ENCODE measurements around the gene GSTM4. TPM values are rescaled to one million over a fixed set of nuclear protein-coding genes. Genes with fewer than 3 reads are reported as not detected.

Gene GSTM4
- polyA plus RNA-seq, 2 of the 4 experiments (the other 2 are of a cell fraction) = 13.0 to 17.2 TPM

GRCh38 chr1:109641078-109641740 lies 14.7 kb upstream of the GSTM4 start:
- FAIRE-seq (no peak), ATAC-seq (no peak), DNase-seq (ENCODE audit: low read depth in 1 of 2, low spot score in 1 of 2) (no peak)
- Histone ChIP-seq H3K4me2 (no peak overlapping the region), H3K9me3 (no peaks in the 10 kb centered on the region), H3K4me1 (peaks cover 16% of the 10 kb centered on the region), H3K27ac (no peak overlapping the region), H3K4me3 (no peak overlapping the region)
- WGBS (ENCODE audit: missing lambda C conversion rate) = 83% methylated on average over 1 of the region's 2 CpGs
- POLR2A ChIA-PET = interaction anchor here (1.1 to 2.2 kb wide), 3 partner anchors 93 to 135 kb away, joined by 3 to 20 read pairs (median 4); partner anchors contain the start of gene GNAI3
- TF ChIP-seq POLR2AphosphoS2 (conservative IDR thresholded peaks at IDR 0.05; ENCODE audit: low read length) (no peak), ATOH8 (CRISPR knock-in tag; IDR thresholded peaks at IDR 0.05; ENCODE audit: low read depth) (no peak), CBX2 (IDR thresholded peaks at IDR 0.05; ENCODE audit: borderline replicate concordance, low read depth) (no peak), ZSCAN20 (CRISPR knock-in tag; IDR thresholded peaks at IDR 0.05) (no peak), KDM1A (IDR thresholded peaks at IDR 0.05; ENCODE audit: low read depth) (no peak)
- TF ChIP-seq, protein P1, sequence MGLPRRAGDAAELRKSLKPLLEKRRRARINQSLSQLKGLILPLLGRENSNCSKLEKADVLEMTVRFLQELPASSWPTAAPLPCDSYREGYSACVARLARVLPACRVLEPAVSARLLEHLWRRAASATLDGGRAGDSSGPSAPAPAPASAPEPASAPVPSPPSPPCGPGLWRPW (IDR thresholded peaks at IDR 0.05) = no peak
- CTCF ChIA-PET = interaction anchor here (0.7 to 21.4 kb wide), 25 partner anchors 12 to 384 kb away, joined by 3 to 295 read pairs (median 8); partner anchors contain the start of genes AHCYL1, GNAI3 and GSTM4

- TF ChIP-seq CBX2 (IDR thresholded peaks at IDR 0.05; ENCODE audit: borderline replicate concordance, low read depth) (no peak), RAD21 (conservative IDR thresholded peaks at IDR 0.05 in 1 of 2, IDR thresholded peaks at IDR 0.05 in 1 of 2) (no peak), GATA3 (IDR thresholded peaks at IDR 0.05; ENCODE audit: borderline replicate concordance) (no peak), JUN (IDR thresholded peaks at IDR 0.05) (no peak)
- TF ChIP-seq, protein P1 (IDR thresholded peaks at IDR 0.05) = no peak
- no peak for DNase-seq (ENCODE audit: low read depth in 1 of 2, low spot score in 1 of 2)
- H3K4me1 ChIP-seq = peaks cover 10% of the 10 kb centered on the region; the same call in 2 of the 3 replicates
- POLR2A ChIA-PET = interaction anchor here (1.1 to 1.5 kb wide), 2 partner anchors 93 to 135 kb away, joined by 3 to 4 read pairs; partner anchors contain the start of gene GNAI3
- no peak for ATAC-seq
- FAIRE-seq = no peak
- no peak overlapping the region for H3K4me3 ChIP-seq
- 71% methylated on average over 2 of the region's 2 CpGs for WGBS (ENCODE audit: missing lambda C conversion rate)
- CTCF ChIA-PET = interaction anchor here (0.8 to 21.4 kb wide), 10 partner anchors 12 to 352 kb away, joined by 3 to 295 read pairs (median 46); partner anchors contain the start of genes AHCYL1 and GSTM4
- no peaks in the 10 kb centered on the region for H3K9me3 ChIP-seq
- H3K4me2 ChIP-seq = no peak overlapping the region
- no peak overlapping the region for H3K27ac ChIP-seq
Measured at GRCh38 chr1:109641861-109642260, 14.0 kb upstream of the GSTM4 start.

DNA sequence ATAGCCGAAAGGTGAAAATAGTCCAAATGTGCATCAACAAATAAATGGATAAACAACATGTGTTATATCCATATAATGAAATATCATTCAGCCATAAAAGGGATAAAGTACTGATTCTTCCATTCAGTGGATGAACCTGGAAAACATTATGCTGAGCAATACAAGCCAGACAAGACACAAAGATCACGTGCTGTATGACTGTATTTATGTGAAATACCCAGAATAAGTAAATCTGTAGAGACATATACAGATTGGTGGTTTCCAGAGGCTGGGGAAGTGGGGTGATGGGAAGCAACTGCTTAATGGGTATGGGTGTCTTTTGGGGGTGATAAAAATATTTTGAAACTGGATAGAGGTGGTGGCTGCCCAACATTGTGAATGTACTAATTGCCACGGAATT lies 13.3 kb upstream of the GSTM4 start:
- no peak overlapping the region for H3K27ac ChIP-seq
- no peak for TF ChIP-seq POLR2A (IDR thresholded peaks at IDR 0.05; ENCODE audit: low read length)
- no peak for TF ChIP-seq ZSCAN20 (CRISPR knock-in tag; IDR thresholded peaks at IDR 0.05)
- TF ChIP-seq RNF2 (IDR thresholded peaks at IDR 0.05; ENCODE audit: borderline replicate concordance, low read depth) = no peak
- no peak for TF ChIP-seq MYC (IDR thresholded peaks at IDR 0.05; ENCODE audit: borderline replicate concordance, low read length)
- no peak for TF ChIP-seq JUN (IDR thresholded peaks at IDR 0.05)
- no peak for TF ChIP-seq CHD2 (IDR thresholded peaks at IDR 0.05; ENCODE audit: low read length, partially characterized antibody)
- no peak for TF ChIP-seq HDAC2 (IDR thresholded peaks at IDR 0.05)
- TF ChIP-seq RAD21 (conservative IDR thresholded peaks at IDR 0.05 in 1 of 2, IDR thresholded peaks at IDR 0.05 in 1 of 2) = no peak
- TF ChIP-seq KDM5A (IDR thresholded peaks at IDR 0.05) = no peak
- TF ChIP-seq, protein P1 (IDR thresholded peaks at IDR 0.05) = no peak
- TF ChIP-seq HOXB13 (CRISPR knock-in tag; IDR thresholded peaks at IDR 0.05; ENCODE audit: low read depth) = no peak
- peaks cover 9% of the 10 kb centered on the region; the same call in 2 of the 3 replicates for H3K4me1 ChIP-seq
- no peak for FAIRE-seq
- ATAC-seq = no peak
- ChIA-PET CTCF (interaction anchor here (0.7 to 21.4 kb wide), 14 partner anchors 8 to 368 kb away, joined by 3 to 295 read pairs (median 4); partner anchors contain the start of genes GNAI3 and GSTM4), POLR2A (no interaction called here)
- no peak overlapping the region for H3K4me3 ChIP-seq
- H3K4me2 ChIP-seq = peak overlapping the region; percentile 71
- DNase-seq (ENCODE audit: low read depth in 1 of 2, low spot score in 1 of 2) = no peak
- H3K9me3 ChIP-seq = no peaks in the 10 kb centered on the region
- WGBS (ENCODE audit: missing lambda C conversion rate) = 33% methylated on average over 3 of the region's 3 CpGs
